DMS53 (cell line): ENCODE measurements around the gene TMIGD3.

Experiments used
- DNase-seq: peaks from one replicate; lab custom pipeline; 2025; lab: John Stamatoyannopoulos, UW

TMIGD3 gene

GRCh38 chr1:111448482-111448917 lies 54.9 kb downstream of the TMIGD3 start:
- DNase-seq: peak; percentile 71

- no peak for DNase-seq
These were observed 56.2 kb downstream of the TMIGD3 start for GRCh38 chr1:111446967-111447892.

- no peak for DNase-seq
These were observed 56.9 kb downstream of the TMIGD3 start for GRCh38 chr1:111446546-111446945.

GRCh38 chr1:111444031-111444430 lies 59.4 kb downstream of the TMIGD3 start:
- DNase-seq: no peak

GRCh38 chr1:111442457-111442856 lies 61.0 kb downstream of the TMIGD3 start:
- no peak for DNase-seq

- peak; percentile 60 for DNase-seq
These were observed 61.8 kb downstream of the TMIGD3 start for GRCh38 chr1:111441573-111442192.

GRCh38 chr1:111439461-111440351 lies 63.7 kb downstream of the TMIGD3 start:
- DNase-seq: no peak

- DNase-seq: no peak
These were observed 66.7 kb downstream of the TMIGD3 start for GRCh38 chr1:111436726-111437125.
